ENCODE results near the gene ZSCAN20. TPM values are rescaled to one million over a fixed set of nuclear protein-coding genes. Genes with fewer than 3 reads are reported as not detected.

The ZSCAN20 gene
- total RNA-seq, 1 experiment from 2014 or later: 9.0 TPM

GRCh38 chr1:33442141-33442540 lies 30.3 kb upstream of the ZSCAN20 start (continued):
- no peak for TF ChIP-seq ZBTB33 (IDR thresholded peaks at IDR 0.05; ENCODE audit: extremely low read depth, insufficient replicate concordance, low read length)
- TF ChIP-seq POLR2A (IDR thresholded peaks at IDR 0.05; ENCODE audit: borderline replicate concordance, extremely low read depth, insufficient read depth, insufficient read length): no peak
- TF ChIP-seq YY1 (IDR thresholded peaks at IDR 0.05; ENCODE audit: extremely low read depth, insufficient replicate concordance, low read depth, low read length): no peak

GRCh38 chr1:33443080-33443704 lies 29.3 kb upstream of the ZSCAN20 start:
- BruUV-seq (replicated peaks): no TSS peak
- H3K27ac ChIP-seq (ENCODE audit: low read depth, low read length): peak overlapping the region; percentile 34; the same call in 1 of the 2 replicates
- H3K4me1 ChIP-seq (ENCODE audit: control insufficient read depth in 1 of 2, insufficient read depth in 2 of 2, low read length in 2 of 2): peaks cover 38 to 78% of the 10 kb centered on the region in 2 experiments; a peak in 3 of 4 replicates
- no peak for DNase-seq (ENCODE audit: low read depth, low spot score)
- H2AFZ ChIP-seq (ENCODE audit: low read depth, low read length, poor library complexity, severe bottlenecking): peak overlapping the region; percentile 31
- no peaks in the 10 kb centered on the region for H3K9me3 ChIP-seq (ENCODE audit: control insufficient read depth in 1 of 2, insufficient read depth in 1 of 2, low read depth in 1 of 2, low read length in 2 of 2)
- H3K36me3 ChIP-seq (ENCODE audit: control insufficient read depth in 1 of 2, insufficient read depth in 2 of 2, low read length in 2 of 2): no peaks in the 10 kb centered on the region; a peak in 1 of 4 replicates
- 0 out of 4 replicates have a peak overlapping the region, but pooled peaks of 1 of the 2 experiments have one; percentile 15 for H3K4me3 ChIP-seq (replicated peaks in 1 of 2; ENCODE audit: low read depth in 1 of 2, low read length in 2 of 2)
- no peaks in the 10 kb centered on the region for H3K9me2 ChIP-seq (ENCODE audit: insufficient read depth)
- ChIA-PET RAD21 (ENCODE audit: low non-redundant PET in 1 of 2, low total read pairs in 2 of 2, uncharacterized antibody in 2 of 2, unreplicated experiment in 2 of 2) (interaction anchor here in 1 of 2 experiments (0.5 kb wide), 1 partner anchor 25 kb away, joined by 3 read pairs; no protein-coding TSS in a partner anchor), CTCF (interaction anchor here (1.5 kb wide), 1 partner anchor 13 kb away, joined by 6 read pairs; no protein-coding TSS in a partner anchor), POLR2A (no interaction called here)
- TF ChIP-seq SIN3A (IDR thresholded peaks at IDR 0.05; ENCODE audit: low read depth) (no peak), POLR2AphosphoS5 (IDR thresholded peaks at IDR 0.05; ENCODE audit: low read depth, low read length) (no peak), SP1 (IDR thresholded peaks at IDR 0.05; ENCODE audit: low read depth) (no peak), POLR2A (IDR thresholded peaks at IDR 0.05; ENCODE audit: borderline replicate concordance, extremely low read depth, insufficient read depth, insufficient read length) (no peak)
- H3K27me3 ChIP-seq (ENCODE audit: insufficient read depth, low read length): no peaks in the 10 kb centered on the region
- no peaks in the 10 kb centered on the region for H4K20me1 ChIP-seq (ENCODE audit: insufficient read depth)
- no peaks in the 10 kb centered on the region for H3K79me2 ChIP-seq (ENCODE audit: insufficient read depth, low read length)
- intact Hi-C loops (cut with micrococcal nuclease): no loop called here
- H3K4me2 ChIP-seq (ENCODE audit: low read length): peak overlapping the region; percentile 61
- peak overlapping the region; percentile 34 for H3K9ac ChIP-seq (ENCODE audit: low read length)
- ATAC-seq: peak; percentile 31

Data from HCT116 (cell line).